C4-2B (cell line): ENCODE data around the gene APIP.

Experiments
- CTCF ChIP-seq: fragments of 450-650 bp; conservative IDR thresholded peaks from 2 replicates; pipeline ENCODE4 v1.5.1; 2017; ENCODE audit warnings: mild to moderate bottlenecking
- ZFX ChIP-seq: fragments of 450-650 bp; IDR thresholded peaks from 2 replicates; pipeline ENCODE4 v1.6.1; 2017

GRCh38 chr11:34846467-34846866 lies 69.7 kb downstream of the APIP start:
- no peak for TF ChIP-seq CTCF
- TF ChIP-seq ZFX, result no peak
